CD1c-positive myeloid dendritic cell (primary cell): ENCODE measurements around the gene ARHGEF3.

Source experiments
- DNase-seq: peaks from one replicate; pipeline ENCODE4 v3.0.0-alpha.2; 2016; ENCODE audit errors: extremely low spot score

ARHGEF3 gene, protein sequence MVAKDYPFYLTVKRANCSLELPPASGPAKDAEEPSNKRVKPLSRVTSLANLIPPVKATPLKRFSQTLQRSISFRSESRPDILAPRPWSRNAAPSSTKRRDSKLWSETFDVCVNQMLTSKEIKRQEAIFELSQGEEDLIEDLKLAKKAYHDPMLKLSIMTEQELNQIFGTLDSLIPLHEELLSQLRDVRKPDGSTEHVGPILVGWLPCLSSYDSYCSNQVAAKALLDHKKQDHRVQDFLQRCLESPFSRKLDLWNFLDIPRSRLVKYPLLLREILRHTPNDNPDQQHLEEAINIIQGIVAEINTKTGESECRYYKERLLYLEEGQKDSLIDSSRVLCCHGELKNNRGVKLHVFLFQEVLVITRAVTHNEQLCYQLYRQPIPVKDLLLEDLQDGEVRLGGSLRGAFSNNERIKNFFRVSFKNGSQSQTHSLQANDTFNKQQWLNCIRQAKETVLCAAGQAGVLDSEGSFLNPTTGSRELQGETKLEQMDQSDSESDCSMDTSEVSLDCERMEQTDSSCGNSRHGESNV

DNA sequence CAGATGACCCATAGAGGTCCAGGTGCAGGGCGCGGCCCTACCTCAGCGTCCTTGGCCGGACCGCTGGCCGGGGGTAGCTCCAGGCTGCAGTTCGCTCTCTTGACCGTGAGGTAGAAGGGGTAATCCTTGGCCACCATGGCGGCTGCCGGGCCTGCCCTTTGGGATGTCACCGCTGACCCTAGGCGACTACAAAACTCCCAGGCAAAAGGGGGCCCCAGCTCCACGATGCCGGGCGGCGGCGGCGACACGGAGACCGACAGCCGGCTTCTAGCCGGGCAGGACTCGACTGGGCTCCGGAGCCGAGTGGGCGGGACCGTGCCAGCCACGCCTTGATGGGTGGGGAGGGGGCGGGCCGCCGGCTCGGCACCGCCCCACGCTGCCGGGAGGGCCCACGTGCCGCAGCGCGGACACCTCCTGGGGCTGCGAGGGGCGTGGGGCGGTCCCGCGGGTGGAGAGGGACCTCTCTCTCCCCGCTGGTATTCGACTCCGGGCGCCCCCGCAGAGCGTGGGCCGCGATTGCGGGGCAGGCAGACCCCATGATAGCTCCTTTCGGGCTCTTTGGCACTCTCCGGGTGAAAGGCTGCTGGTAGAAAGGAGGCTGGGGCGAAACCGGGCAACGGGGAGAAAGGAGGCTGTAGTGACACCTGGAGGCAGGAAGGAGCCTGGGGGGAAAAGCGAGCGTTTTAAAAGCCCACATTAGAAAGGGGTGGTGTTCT lies at the start of gene ARHGEF3:
Gene ARHGEF3, minus strand, starts transcription at position 288 of the 716 bp plus-strand sequence. Its CDS starts 151 bp downstream, at position 137.
- peak; percentile 93 for DNase-seq

DNA sequence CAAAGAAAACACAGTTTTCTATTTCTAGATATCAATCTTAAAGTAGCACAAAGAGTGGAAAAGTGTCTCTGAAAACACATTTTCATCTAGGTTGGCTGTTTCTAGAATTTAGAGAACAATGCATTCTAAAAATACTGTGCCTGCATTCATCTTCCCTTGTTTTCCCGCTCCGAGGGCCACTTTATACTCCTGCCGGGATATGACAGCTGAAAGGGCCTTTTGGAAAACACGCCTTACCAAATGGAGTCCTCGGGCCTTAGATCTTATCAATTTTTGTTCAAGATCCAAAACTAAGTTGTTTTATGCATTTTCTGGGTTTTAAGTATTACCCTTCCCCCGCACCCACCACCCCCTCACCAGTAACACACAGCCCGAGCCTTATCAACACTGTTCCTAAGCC lies 47.9 kb upstream of the ARHGEF3 start:
- no peak for DNase-seq

DNA sequence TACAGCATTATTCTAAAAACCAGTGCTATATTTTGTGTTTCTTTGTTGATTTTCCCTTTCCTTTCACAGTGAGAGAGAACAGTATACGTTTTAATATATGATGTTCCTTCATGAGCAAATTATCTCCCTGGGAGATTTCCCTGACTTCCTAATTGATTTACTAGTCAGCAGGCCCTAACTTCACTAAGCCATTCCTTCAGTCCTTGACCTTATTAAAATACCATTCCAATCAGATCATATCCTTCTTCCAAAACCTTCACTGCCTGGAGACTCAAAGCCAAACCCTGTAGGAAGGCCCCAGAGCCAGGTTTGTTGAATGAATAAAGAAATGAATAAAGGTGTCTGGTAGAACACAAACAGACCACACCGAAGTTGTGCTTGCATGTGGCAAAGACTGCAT lies 43.8 kb upstream of the ARHGEF3 start:
- no peak for DNase-seq

DNA sequence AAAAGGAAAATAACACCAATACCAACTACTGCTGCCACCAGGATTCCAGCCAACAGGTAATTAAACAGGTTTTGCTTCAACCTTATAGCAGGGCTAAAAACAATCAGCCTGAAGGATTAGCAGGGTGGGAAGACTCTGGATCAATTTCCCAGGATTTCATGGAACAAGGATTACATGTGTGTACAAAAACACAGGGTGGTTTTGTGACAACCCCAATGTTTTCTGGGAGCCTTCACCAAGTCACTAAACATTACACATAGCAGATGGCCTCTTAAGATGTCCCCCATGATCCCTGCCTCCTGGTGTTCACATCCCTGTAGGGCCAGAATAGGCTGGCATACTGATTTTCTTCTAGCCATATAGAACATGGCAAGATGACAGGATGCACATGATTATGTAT lies 42.8 kb upstream of the ARHGEF3 start:
- DNase-seq, result no peak

DNA sequence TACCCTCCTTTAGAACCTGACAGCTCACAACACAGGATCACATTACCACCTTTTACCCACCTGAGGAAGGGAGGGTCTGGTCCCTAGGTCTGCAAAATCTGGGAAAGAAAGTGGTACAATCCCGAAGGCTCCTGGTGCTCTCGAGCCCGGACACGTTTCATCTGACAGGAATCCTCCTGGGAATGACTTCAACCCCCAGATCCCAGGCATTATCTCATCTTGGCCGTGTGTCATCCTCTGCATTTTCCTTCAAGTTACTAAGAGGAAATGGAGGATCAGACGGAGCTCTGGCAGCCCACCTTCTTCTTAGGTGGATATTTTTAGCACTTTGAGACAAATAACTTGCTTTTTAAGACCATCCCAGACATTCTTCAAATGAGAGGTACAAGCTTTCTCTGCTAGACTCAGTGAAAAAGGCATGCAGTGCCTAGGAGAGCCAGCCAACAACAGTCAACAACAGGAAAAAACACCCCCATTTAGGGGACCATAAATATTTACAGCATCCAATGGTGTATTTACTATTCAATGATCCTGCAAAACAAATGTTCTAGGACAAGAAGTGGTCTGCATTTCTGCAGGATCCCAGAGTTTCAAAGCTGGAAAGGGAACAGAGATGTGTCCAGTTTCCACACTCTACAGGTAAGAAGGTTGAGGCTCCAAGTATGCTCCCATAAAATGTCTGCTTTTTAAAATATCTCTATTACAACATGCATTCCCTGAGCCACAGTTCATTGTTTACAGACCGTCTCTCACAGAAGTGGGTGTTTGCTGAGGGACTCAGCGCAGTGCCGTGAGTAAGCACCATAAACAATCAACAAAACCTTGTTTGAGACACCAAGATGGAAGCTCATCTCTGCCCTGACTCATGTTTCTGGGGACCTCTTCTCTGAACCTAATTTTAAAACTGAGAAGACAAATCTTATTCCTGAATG lies 38.3 kb upstream of the ARHGEF3 start:
- DNase-seq, result no peak

DNA sequence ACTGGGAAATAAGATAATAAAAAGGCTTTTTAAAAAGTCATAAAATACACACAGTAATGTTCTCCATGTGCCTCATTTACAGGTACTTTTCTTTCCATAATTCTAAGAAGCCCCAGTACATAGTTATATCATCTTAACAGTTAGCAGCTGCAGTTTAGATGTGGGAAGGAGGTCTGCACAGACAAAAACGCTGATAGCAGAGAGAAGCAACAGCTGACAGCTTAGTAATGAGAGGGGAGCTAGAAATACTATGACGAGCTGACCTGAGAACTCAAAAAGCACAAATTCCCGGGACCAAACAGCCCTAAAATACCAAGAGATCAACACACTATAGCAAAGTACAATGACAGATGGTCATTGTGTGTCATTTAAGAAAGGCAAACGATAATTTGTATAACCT lies 36.7 kb upstream of the ARHGEF3 start:
- no peak for DNase-seq

DNA sequence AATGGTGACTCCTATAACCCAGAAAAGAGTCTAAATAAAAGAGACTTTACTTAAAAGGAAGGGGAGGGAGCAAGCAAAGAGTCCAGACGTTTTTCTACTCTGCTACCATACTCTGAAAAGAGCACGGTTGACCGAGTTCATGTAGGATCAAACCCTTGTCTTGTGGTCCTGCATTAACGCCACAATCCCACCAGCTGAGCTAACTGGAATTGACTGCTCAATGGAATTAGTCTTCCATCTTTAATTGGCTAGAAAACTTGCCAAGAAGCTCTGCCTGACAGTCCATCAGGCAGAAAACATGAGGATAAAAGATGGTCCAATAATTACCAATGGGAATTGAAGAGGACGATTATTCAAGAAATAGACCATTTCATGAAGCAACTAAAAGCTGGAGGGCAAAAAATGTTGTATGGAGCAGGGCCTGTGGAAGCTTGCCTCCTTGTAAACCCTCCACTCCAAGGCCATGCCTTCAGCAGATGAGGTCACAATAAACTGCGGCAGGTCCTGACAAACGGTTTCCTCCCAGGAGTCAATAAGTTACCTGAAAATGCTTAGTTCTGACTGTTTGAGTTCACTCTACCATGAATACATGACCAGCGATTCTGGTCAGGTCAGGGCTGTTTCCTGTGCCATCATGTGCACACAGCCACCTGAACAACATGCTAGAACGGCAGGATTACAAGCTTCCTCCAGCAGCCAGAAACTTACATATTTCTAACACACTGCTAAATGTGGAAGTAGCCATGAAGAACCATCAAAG lies 35.6 kb upstream of the ARHGEF3 start:
- DNase-seq, result no peak

DNA sequence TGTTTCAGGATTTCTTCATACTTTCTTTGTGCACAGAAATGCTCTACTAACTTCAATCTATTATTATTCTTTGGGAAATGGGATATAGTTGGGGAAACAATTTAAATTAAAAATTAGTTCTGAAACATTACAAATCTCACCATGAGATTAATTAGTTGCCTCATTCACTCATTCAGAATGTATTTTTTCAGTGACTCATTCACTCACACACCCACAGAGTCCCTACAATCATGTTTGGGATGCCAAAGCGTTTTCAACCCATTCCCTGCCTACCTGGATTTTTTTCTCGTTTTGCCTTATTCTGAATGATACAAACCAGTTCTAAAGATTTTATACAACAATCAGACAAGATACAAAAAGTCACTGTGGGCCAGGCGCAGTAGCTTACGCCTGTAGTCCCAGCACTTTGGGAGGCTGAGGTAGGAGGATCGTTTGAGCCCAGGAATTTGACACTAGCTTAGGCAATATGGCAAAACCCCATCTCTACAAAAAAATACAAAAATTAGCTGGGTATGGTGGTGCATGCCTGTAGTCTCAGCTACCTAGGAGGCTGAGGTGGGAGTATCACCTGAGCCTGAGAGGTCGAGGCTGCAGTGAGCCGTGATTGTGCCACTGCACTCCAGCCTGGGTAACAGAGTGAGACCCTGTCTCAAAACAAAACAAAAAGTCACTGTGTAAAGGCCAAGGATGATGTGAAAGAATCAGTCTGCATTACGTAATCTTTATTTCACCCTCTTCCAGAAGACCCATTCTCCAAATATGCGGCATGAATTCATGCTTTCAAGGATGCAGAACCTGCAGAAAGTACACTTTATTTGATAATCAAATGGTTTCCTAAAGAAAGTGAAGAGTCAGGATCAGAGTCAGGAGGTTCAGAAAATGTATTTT lies 34.8 kb upstream of the ARHGEF3 start:
- no peak for DNase-seq

DNA sequence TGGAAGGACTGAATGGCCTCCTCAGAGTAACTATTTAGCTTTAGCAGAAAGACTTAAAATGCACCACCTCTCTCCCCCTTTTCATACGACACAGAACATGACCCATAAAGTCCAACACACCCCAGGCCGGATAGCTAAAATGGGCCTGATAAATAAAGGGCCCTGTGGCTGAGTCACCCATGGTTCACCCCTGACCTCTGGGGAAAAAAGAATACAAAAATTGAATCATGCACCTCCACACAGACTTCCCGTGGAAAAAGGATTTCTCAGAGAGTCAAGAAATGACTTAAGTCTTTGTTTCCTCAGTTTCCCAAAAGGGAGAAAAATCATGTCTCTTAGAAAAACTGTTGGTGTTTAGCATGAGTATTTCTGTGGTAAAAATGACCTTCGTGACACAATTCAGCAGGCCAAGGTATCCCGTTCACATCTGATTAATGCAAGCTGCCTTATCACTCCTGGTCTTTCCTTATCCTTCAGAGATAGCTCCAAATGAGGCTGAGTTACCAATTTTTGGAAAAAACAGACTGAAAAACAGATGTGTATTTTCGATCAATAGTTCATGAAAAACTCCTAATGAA lies 34.0 kb upstream of the ARHGEF3 start:
- DNase-seq, result no peak

DNA sequence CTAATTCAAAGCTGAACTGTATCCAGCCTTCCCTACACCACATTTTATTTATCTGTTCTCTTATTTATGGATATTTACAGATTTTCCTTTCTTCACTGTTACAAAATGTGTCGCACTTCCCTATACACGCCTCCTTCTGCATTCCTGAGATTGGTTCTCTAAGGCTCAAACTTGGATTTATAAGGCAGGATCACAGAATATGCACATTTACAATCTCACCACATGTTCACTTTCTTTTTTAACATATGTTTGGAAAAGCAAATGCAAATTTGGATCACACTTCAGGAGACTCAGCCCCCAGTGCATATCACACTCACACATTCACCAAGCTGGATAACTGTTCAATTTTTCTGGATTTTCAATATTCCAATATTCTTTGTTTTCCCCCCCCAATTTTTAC lies 31.8 kb upstream of the ARHGEF3 start:
- peak; percentile 29 for DNase-seq

DNA sequence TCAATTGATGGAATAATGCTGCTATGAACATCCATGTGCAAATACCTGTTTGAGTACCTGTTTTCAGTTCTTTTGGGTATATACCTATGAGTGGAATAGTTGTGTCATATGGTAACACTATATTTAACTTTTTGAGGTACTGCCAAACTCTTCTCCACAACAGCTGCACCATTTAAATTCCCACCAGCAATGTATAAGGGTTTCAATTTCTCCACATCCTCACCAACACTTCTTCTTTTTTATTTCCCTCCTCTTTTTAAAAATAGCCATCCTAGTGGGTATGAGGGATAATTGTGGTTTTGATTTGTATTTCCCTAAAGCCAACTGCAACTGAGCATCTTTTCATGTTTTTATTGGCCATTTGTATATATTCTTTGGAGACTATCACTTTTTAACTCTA lies 31.3 kb upstream of the ARHGEF3 start:
- peak; percentile 35 for DNase-seq

DNA sequence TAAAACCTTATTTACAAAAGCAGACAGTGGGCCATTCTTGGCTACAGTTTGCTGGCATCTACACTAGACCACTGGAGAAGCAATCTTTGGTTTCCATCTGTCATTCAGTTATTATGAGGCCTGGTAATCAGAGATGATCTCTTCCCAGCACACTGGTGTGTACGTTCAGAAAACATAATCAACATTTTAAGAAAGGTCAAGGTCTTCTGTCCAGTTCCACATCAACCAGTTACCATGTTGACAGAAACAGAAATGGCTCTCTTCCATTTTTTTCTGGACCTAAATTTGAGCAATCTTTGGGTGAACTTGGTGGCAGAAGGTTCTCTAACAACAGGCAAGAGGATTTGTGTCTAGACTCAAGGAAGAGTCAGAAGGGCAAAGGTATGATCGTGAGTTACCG lies 29.8 kb upstream of the ARHGEF3 start:
- no peak for DNase-seq

DNA sequence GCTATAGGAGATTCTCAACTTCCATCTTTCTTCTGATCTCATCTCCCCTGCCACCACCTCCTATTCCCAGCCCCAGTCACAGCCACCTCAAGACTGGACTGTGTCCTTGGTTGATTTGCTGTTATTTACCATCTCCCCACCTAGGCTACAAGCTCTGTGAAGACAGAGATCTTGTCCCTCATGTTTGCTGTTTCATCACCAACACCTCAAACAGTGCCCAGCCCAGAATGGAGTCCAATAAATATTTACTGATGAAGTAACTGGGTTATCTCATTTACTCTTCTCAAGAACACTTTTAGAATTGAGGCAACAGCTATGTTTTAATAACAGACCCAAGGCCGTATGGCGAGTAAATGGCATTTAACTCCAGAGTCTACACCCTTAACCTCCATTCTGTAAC lies 29.1 kb upstream of the ARHGEF3 start:
- DNase-seq, result no peak

DNA sequence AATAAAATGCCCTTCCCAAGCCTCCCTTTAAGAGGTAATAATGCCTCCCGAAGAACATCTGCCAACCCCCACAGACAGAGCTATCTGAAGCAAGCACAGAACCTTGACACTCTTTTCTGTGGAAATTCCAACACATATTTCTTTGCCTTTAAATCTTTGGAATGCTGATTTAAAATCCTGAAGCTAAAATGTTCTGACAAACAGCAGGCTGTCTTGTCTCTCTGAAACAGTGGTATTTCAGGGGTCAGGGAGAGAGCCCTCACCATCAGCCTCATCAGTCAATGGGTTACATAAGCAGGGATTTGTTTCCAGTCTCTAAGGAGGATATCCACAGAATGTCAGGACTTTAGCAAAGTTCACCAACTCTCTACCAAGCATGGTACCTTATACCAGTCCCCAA lies 27.8 kb upstream of the ARHGEF3 start:
- no peak for DNase-seq

DNA sequence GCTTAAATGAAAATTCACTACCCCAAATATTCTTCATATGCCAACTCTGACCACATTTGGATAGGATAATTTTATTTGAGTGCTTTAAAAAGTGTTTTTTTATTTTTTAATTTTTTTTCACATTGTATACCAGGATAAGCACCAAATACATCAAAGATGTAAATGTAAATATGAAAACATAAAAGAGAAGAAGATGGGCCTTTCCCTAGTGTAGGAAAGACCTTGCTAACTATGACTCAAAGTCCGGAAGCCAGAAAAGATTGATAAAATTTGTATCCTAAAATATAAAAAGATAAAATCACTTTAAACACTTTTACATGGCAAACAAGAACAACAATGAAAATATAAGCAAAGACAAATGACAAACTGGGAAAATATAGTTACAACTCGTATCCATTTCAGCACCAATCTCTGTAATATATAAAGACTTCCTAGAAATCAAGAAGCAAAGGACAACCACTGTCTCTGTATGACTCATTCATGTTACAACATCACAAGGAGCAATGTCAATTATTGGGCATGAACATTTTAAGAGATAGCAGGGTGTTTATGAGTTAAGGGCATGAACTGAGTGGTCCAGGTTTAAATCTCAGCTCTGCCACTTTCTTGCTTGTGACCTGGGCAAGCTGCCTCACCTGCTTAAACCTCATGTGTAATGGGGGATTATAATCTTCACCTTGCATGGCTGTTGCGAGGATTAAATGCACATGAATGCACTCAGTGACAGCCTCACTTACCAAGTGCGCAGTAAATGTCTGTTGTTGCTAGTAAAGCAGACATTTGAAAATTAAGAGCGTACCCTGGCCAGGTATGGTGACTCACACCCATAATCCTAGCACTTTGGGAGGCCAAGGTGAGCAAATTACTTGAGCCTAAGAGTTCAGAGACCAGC lies 25.3 kb upstream of the ARHGEF3 start:
- peak; percentile 75 for DNase-seq

DNA sequence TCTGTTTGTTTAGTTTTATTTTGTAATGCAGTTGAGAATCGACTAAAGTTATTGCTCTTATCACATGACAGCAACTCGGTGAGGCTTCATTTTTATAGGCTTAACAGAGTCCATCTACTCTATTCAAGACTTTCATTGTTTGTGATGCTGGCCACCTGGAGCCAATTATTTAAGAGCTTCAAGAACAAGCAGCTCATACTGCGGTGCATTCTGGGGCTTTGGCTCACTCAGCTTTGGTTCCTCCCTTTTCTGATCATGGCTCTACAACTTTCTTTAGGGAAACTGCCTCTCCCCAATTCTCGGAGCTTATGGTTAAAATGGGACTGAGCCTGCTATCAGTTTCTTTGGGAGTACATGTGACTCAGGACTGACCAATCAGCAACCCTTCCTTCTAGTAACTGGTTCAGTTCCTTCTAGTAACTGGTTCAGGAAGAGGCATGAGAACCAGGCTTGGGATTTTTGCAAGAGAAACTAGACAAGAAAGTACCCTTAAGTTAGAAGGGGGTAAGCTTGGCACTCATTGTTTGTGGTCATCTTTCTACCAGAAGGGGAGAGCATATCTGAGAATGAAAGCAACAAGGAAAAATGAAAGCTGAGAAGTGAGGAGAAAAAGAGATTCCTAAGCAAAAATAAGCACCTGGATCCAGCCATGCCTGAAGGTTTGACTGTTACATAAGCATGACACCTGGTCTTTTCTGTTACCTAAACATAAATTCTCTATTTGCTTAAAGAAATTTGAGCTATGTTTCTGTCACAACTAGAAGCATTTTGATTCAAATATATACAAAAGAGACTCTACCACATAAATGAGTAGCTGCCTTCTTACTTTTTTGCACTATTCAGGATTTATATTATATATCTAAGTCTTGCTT lies 24.1 kb upstream of the ARHGEF3 start:
- DNase-seq, result peak; percentile 20

DNA sequence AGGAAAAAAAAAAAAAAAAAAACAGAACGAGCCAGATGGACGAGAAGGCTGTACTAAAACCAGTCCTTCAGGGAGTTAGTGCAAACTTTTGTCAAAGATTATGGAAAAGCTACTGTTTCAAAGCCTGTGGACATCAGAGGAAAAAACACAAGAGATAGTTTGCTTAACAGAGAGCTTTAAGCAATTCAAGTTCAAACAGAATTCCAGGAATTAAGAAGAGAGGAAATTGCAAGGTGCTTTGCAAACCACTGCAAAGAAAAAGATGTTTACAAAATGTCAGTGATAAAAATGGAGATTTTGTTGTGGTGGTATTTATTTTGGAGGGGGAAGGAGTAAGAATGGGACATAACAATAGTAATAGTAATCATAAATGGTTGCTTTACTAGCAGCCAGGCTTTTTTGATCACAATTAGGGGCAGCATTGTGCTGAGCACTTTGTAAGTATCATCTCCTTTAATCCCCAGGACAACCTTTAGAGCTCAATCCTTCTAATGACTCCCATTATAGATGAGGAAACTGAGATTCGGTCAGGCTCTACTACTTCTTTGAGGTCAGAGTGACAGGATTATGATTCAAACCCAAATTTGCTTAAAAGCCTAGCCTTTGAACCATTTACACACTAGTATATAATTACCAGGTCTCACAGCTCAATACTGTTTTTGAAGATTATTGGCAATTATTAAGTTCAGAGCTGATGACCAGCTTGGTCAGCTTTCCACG lies 22.4 kb upstream of the ARHGEF3 start:
- DNase-seq, result no peak
